KOPT-K1 (cell line): ENCODE measurements around the gene RRAS2.

Source experiments
- H3K27ac ChIP-seq: fragments of 200-600 bp; sonication (generic); 2 replicates; pipeline ENCODE4 v1.5.1; 2016; ENCODE audit warnings: antibody characterized with exemption, mild to moderate bottlenecking, low read depth, low read length; ENCODE audit not compliant: poor library complexity, severe bottlenecking
- H3K36me3 ChIP-seq: fragments of 200-600 bp; sonication (generic); 2 replicates; pipeline ENCODE4 v1.5.1; 2017; ENCODE audit warnings: antibody characterized with exemption, mild to moderate bottlenecking, low read length, moderate library complexity; ENCODE audit not compliant: insufficient read depth
- H3K9me3 ChIP-seq: fragments of 200-600 bp; sonication (generic); 2 replicates; pipeline ENCODE4 v1.5.1; 2017; ENCODE audit warnings: antibody characterized with exemption, low read length, mild to moderate bottlenecking; ENCODE audit not compliant: insufficient read depth, poor library complexity, severe bottlenecking

Gene RRAS2

DNA sequence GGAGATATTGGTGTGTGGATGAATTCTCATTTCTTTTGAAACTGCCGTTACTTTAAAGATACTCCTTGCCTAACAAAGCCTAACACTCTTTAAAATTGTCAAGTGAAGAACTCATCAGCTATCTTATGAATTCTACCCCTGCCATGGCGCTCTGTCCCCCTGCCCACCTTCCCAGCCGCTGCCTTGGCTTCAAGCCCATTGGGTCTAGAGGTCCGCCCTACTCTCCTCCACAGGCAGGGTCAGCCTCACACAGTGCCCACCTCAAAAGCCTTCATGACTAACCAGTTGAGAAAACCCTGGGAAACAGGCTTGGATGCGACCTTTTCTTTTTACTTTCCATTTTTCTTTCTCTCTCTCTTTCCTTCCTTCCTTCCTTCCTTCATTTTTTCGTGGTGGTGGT is 128.6 kb downstream of the RRAS2 start:
- H3K36me3 ChIP-seq = no peaks in the 10 kb centered on the region
- no peaks in the 10 kb centered on the region for H3K9me3 ChIP-seq
- H3K27ac ChIP-seq = no peak overlapping the region

DNA sequence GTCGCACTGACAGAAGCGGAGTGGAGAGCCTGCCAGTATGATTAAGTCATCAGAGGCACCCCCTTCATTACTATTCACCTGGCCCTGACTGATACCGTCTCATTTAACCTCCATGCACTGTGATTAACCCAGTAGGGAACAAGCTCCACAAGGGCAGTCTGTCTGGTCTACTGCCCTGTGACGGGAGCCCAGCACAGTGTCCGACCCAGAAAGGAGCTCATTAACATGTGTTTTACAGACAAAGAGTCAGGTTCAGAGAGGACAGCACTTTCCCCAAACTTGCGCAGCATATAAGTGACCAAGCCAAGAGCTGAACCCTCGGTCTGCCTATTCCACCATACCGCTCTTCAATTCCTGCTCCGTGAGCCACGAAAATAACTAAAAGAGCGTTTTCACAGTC is 129.5 kb downstream of the RRAS2 start:
- H3K36me3 ChIP-seq = no peaks in the 10 kb centered on the region
- H3K9me3 ChIP-seq = no peaks in the 10 kb centered on the region
- no peak overlapping the region for H3K27ac ChIP-seq

DNA sequence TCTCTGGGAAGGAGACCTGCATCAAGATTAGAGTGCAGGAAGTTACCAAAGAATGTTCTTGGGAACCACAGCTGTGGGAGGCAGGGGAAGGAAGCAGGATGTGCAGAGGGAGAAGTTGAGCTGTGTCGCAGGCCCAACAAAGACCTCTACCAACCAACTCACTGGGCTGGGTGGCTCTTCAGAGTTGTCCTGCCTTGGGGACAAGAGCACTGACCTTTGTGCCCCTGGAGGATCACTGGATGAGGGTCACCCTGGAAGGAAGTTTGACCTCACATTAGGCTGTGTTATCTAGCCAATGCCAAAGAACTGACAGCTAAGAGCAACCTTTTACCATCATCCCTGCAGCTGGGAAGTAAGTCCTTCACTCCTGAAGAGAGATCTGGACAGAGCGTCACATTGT is 130.6 kb downstream of the RRAS2 start:
- Histone ChIP-seq H3K27ac (no peak overlapping the region), H3K9me3 (no peaks in the 10 kb centered on the region), H3K36me3 (no peaks in the 10 kb centered on the region)
